IMR-90 (cell line): ENCODE measurements around the gene TACC2. TPM values are rescaled to one million over a fixed set of nuclear protein-coding genes. Genes with fewer than 3 reads are reported as not detected.

Source experiments
- ATAC-seq: fragments of 200-7000 bp; cut with Tn5 transposase; 2 replicates; pipeline ENCODE4 v1.9.1; 2020; ENCODE audit warnings: low read depth, mild to moderate bottlenecking, moderate library complexity
- BruUV-seq: library from RNA; stranded (reverse); fragments of 400-500 nt; replicated peaks from 2 replicates; lab custom pipeline; 2021; lab: Mats Ljungman, UMichigan
- CTCF ChIA-PET: fragments of 300-600 bp; formaldehyde crosslinking; extraction: SDS; loops from one replicate; lab custom pipeline; 2021; ENCODE audit warnings: antibody characterized with exemption; lab: Yijun Ruan, JAX
- POLR2A ChIA-PET: fragments of 300-600 bp; sonication (Branson Sonifier 250); formaldehyde crosslinking; loops from one replicate; lab custom pipeline; 2022; ENCODE audit warnings: antibody characterized with exemption; ENCODE audit not compliant: unreplicated experiment; lab: Charles Lee
- DNase-seq: peaks from one replicate; pipeline ENCODE4 v3.0.0; 2013
- H2AFZ ChIP-seq: replicated peaks from 2 replicates; pipeline ENCODE3; 2013; ENCODE audit warnings: low read length, mild to moderate bottlenecking; ENCODE audit not compliant: poor library complexity
- H2AK5ac ChIP-seq: 2 replicates; pipeline ENCODE4 v1.6.1; 2013; ENCODE audit warnings: low read depth, low read length, inconsistent platforms
- H2AK9ac ChIP-seq: replicated peaks from 2 replicates; pipeline ENCODE3; 2013; ENCODE audit warnings: mild to moderate bottlenecking, low read depth, low read length, moderate library complexity; ENCODE audit not compliant: poor library complexity
- H2BK120ac ChIP-seq: 2 replicates; pipeline ENCODE4 v1.6.1; 2013; ENCODE audit warnings: low read depth, low read length, inconsistent platforms
- H2BK15ac ChIP-seq: 3 replicates; pipeline ENCODE4 v1.6.1; 2013; ENCODE audit warnings: low read depth, low read length, inconsistent platforms
- H2BK20ac ChIP-seq: 2 replicates; pipeline ENCODE4 v1.6.1; 2013; ENCODE audit warnings: low read depth, mild to moderate bottlenecking, inconsistent platforms, low read length, moderate library complexity
- H2BK5ac ChIP-seq: 2 replicates; pipeline ENCODE4 v1.6.1; 2013; ENCODE audit warnings: mild to moderate bottlenecking, low read depth, low read length, inconsistent platforms; ENCODE audit not compliant: poor library complexity, severe bottlenecking
- H3K14ac ChIP-seq: replicated peaks from 2 replicates; pipeline ENCODE4 v1.6.1; 2013; ENCODE audit warnings: low read depth, low read length, inconsistent platforms
- H3K18ac ChIP-seq: 2 replicates; pipeline ENCODE4 v1.6.1; 2013; ENCODE audit warnings: low read depth, low read length, control low read depth
- H3K23ac ChIP-seq: 2 replicates; pipeline ENCODE4 v1.6.1; 2013; ENCODE audit warnings: low read depth, low read length, inconsistent platforms
- H3K27ac ChIP-seq: 2 replicates; pipeline ENCODE4 v1.5.1; 2013; ENCODE audit warnings: mild to moderate bottlenecking, control low read depth, low read length; ENCODE audit not compliant: insufficient read depth
- H3K27me3 ChIP-seq: 2 replicates; pipeline ENCODE4 v1.6.1; 2013; ENCODE audit warnings: low read length; ENCODE audit not compliant: control insufficient read depth, insufficient read depth
- H3K36me3 ChIP-seq: 2 replicates; pipeline ENCODE4 v1.6.1; 2013; ENCODE audit warnings: low read length, mixed read lengths; ENCODE audit not compliant: control insufficient read depth, insufficient read depth
- H3K4ac ChIP-seq: 2 replicates; pipeline ENCODE4 v1.6.1; 2013; ENCODE audit warnings: low read depth, low read length, inconsistent platforms
- H3K4me1 ChIP-seq: 2 replicates; pipeline ENCODE4 v1.6.1; 2013; ENCODE audit warnings: low read length, mixed read lengths; ENCODE audit not compliant: control insufficient read depth, insufficient read depth
- H3K4me2 ChIP-seq: 2 replicates; pipeline ENCODE4 v1.6.1; 2013; ENCODE audit warnings: low read depth, mild to moderate bottlenecking, control low read depth, low read length, moderate library complexity
- H3K4me3 ChIP-seq: 2 replicates; pipeline ENCODE4 v1.5.1; 2013; ENCODE audit warnings: low read depth, mild to moderate bottlenecking, control low read depth, low read length, moderate library complexity; ENCODE audit not compliant: insufficient read depth
- H3K56ac ChIP-seq: 2 replicates; pipeline ENCODE4 v1.6.1; 2013; ENCODE audit warnings: low read length, inconsistent platforms; ENCODE audit not compliant: insufficient read depth; ENCODE audit errors: extremely low read depth
- H3K79me1 ChIP-seq, 2 experiments: 2 replicates each; pipeline ENCODE4 v1.6.1; 2013; ENCODE audit warnings: low read length in 2 of 2, inconsistent platforms in 1 of 2, low read depth in 1 of 2
- H3K9ac ChIP-seq: 2 replicates; pipeline ENCODE4 v1.6.1; 2013; ENCODE audit warnings: low read depth, low read length, control low read depth
- H3K9me1 ChIP-seq: 2 replicates; pipeline ENCODE4 v1.6.1; 2013; ENCODE audit warnings: low read length, inconsistent platforms; ENCODE audit not compliant: insufficient read depth
- H3K9me3 ChIP-seq: 2 replicates; pipeline ENCODE4 v1.6.1; 2013; ENCODE audit warnings: low read length; ENCODE audit not compliant: control insufficient read depth, insufficient read depth
- H4K20me1 ChIP-seq: 2 replicates; pipeline ENCODE4 v1.6.1; 2013; ENCODE audit warnings: low read length, inconsistent platforms; ENCODE audit not compliant: insufficient read depth
- H4K5ac ChIP-seq: 2 replicates; pipeline ENCODE4 v1.6.1; 2013; ENCODE audit warnings: mild to moderate bottlenecking, low read depth, low read length, control low read depth
- H4K8ac ChIP-seq, 2 experiments: 2 replicates each; pipeline ENCODE4 v1.6.1; 2013; ENCODE audit warnings: low read depth in 2 of 2, low read length in 2 of 2, control low read depth in 1 of 2, inconsistent platforms in 1 of 2
- H4K91ac ChIP-seq: 2 replicates; pipeline ENCODE4 v1.6.1; 2013; ENCODE audit warnings: low read depth, low read length, inconsistent platforms; ENCODE audit not compliant: insufficient read depth
- POLR2A ChIP-seq: IDR thresholded peaks from 2 replicates; pipeline ENCODE4 v1.6.1; 2012; ENCODE audit warnings: mild to moderate bottlenecking, low read depth, low read length
- RCOR1 ChIP-seq: IDR thresholded peaks from 2 replicates; pipeline ENCODE4 v1.6.1; 2012; ENCODE audit warnings: mild to moderate bottlenecking, low read length, improper control_type of control experiment; ENCODE audit not compliant: insufficient replicate concordance
- WGBS, 2 experiments: methylation state at CpG; one replicate each; pipeline versions ENCODE4 v1.1.5 to v1.1.7; 2013; ENCODE audit warnings: missing lambda C conversion rate in 2 of 2; ENCODE audit not compliant: insufficient read length in 1 of 2; ENCODE audit errors: extremely low coverage in 2 of 2; 5-methylcytosine and 5-hydroxymethylcytosine counted together
- dilution Hi-C: fragments of 300-500 bp; cut with HindIII; formaldehyde crosslinking; loops from one replicate; pipeline ENCODE4 v1.14.3; 2018; ENCODE audit warnings: low sequenced_read_pairs; ENCODE audit not compliant: unreplicated experiment
- in situ Hi-C: fragments of 300-500 bp; cut with MboI; formaldehyde crosslinking; loops from 3 replicates; pipeline ENCODE4 v1.14.3; 2019; ENCODE audit warnings: low sequenced_read_pairs, inconsistent platforms, mixed read lengths
- intact Hi-C: fragments of 100-400 bp; cut with micrococcal nuclease; formaldehyde crosslinking; loops from 2 replicates; pipeline ENCODE4 v1.10.0; 2022
- polyA plus RNA-seq, 3 experiments: library from polyadenylated mRNA; depleted of rRNA; stranded (reverse); fragments of >200 nt; gene quantifications; 2 replicates each; pipeline ENCODE4 v1.2.3, GENCODE V29; 2012; ENCODE audit warnings: low replicate concordance in 1 of 3
- total RNA-seq: library from RNA; depleted of rRNA; stranded (reverse); fragments of >200 nt; gene quantifications from 2 replicates; pipeline ENCODE4 v1.2.3, GENCODE V29; 2012

Gene TACC2
- total and polyA plus RNA-seq, 2 of the 4 experiments (the other 2 are of a cell fraction), result 2.9 to 15.4 TPM

DNA sequence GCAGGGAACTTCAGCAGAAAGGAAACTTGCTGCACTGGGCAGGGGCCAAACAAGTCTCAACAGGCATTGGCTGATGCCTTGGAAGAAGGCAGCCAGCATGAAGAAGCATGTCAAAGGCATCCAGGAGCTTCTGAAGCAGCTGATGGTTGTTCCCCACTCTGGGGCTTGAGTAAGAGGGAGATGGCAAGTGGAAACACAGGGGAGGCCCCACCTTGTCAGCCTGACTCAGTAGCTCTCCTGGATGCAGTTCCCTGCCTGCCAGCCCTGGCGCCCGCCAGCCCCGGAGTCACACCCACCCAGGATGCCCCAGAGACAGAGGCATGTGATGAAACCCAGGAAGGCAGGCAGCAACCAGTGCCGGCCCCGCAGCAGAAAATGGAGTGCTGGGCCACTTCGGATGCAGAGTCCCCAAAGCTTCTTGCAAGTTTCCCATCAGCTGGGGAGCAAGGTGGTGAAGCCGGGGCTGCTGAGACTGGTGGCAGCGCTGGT lies 96.5 kb downstream of the TACC2 start:
- no peaks in the 10 kb centered on the region for H3K4me1 ChIP-seq
- H2BK20ac ChIP-seq, result no peak overlapping the region
- no peak overlapping the region for H3K18ac ChIP-seq
- ChIA-PET CTCF (no interaction called here), POLR2A (interaction anchor here (0.6 kb wide), 1 partner anchor 182 kb away, joined by 3 read pairs; no protein-coding TSS in a partner anchor)
- H4K8ac ChIP-seq, result no peak overlapping the region
- TF ChIP-seq POLR2A (no peak), RCOR1 (no peak)
- no peak overlapping the region for H3K9ac ChIP-seq
- no peaks in the 10 kb centered on the region for H3K36me3 ChIP-seq
- H2AK9ac ChIP-seq, result no peak overlapping the region
- no peak overlapping the region for H2BK15ac ChIP-seq
- H2AK5ac ChIP-seq, result no peak overlapping the region
- H4K91ac ChIP-seq, result no peak overlapping the region
- H2BK5ac ChIP-seq, result no peak overlapping the region
- 80% methylated on average over 8 of the region's 8 CpGs; no CpG with 5 or more reads in 1 of the 2 experiments for WGBS, 2 experiments
- peaks cover 53% of the 10 kb centered on the region for H3K27me3 ChIP-seq
- intact Hi-C loops (no loop called here), in situ Hi-C loops (no loop called here), dilution Hi-C loops (no loop called here)
- no peak overlapping the region for H2AFZ ChIP-seq
- H3K9me1 ChIP-seq, result no peaks in the 10 kb centered on the region
- DNase-seq (no peak), ATAC-seq (no peak)
- BruUV-seq, result no TSS peak
- H4K5ac ChIP-seq, result no peak overlapping the region
- H3K4me3 ChIP-seq, result no peak overlapping the region
- H3K4me2 ChIP-seq, result no peak overlapping the region
- H4K20me1 ChIP-seq, result no peaks in the 10 kb centered on the region; the same call in 1 of the 2 replicates
- no peak overlapping the region for H3K27ac ChIP-seq
- H3K79me1 ChIP-seq, result no peaks in the 10 kb centered on the region
- H3K9me3 ChIP-seq, result no peaks in the 10 kb centered on the region
- no peak overlapping the region for H3K4ac ChIP-seq
- no peak overlapping the region for H3K56ac ChIP-seq
- no peak overlapping the region for H2BK120ac ChIP-seq
- no peak overlapping the region for H3K23ac ChIP-seq
- H3K14ac ChIP-seq, result no peak overlapping the region
